Measurements from ENCODE around the gene ZNF682.
"Not testable (repeated sequence)": the region's sequence is repeated elsewhere in the genome, so short reads cannot be mapped to it uniquely, and the experiment has no call there.

ZNF682 gene

GRCh38 chr19:19997656-19998268 lies 41.5 kb downstream of the ZNF682 start:
- no peak for DNase-seq (ENCODE audit: low read depth)

GRCh38 chr19:19966862-19967261 lies 72.4 kb downstream of the ZNF682 start:
- DNase-seq (ENCODE audit: low read depth): no peak

DNA sequence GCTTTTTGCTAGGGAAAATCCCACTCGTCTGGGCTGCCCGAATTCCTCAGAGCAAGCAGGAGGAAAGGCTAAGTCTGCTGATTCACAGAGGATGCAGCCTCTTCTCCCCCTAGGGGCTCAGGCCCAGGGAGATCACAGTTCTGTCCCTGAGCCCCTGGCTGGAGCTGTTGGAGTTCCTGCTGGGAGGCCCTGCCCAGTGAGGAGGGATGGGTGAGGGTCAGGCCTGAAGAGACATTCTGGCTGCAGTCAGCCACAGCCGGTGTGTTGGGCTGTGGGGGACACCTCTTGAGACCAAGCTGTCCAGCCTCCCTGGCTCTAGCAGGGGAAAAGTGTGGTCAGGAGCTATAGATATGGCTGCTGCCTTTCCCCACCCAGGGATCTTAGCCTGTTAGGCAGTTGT lies 73.2 kb downstream of the ZNF682 start:
- not testable (repeated sequence) for DNase-seq (ENCODE audit: low read depth)

DNA sequence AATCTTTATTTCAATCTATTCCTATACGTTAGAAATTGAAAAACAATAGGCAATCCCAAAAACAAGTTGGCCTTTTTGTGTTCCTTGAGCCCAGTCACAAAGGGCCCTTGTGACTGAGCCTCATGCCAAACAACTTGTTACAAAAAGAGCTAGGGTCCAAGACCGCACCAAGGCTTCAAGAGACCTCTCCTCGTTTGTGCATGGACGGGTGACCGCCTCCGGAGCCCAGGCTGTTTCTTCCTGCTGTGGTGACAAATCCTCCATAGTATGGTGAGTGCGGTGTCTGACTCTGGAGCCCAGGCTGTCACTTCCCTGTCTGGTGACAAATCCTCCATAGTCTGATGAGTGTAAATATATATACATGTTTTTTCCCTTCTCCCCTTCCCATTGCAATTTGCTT lies 74.9 kb downstream of the ZNF682 start:
- no peak for DNase-seq (ENCODE audit: low read depth)

- not testable (repeated sequence) for DNase-seq (ENCODE audit: low read depth)
These were observed 80.0 kb downstream of the ZNF682 start for GRCh38 chr19:19959151-19959799.

DNA sequence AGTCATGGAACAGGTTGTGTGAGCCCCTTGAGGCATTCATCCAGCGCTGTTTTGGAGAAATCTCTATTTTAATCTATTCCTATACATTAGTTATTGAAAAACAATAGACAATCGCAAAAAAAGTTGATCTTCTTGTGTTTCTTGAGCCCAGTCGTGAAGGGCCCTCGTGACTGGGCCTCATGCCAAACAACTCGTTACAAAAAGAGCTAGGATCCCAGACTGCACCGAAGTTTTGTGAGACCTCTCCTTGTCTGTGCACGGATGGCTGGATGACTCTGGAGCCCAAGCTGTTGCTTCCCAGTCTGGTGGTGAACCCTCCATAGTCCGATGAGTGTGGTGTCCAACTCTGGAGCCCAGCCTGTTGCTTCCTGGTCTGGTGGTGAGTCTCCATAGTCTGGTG lies 81.5 kb downstream of the ZNF682 start:
- not testable (repeated sequence) for DNase-seq (ENCODE audit: low read depth)

DNA sequence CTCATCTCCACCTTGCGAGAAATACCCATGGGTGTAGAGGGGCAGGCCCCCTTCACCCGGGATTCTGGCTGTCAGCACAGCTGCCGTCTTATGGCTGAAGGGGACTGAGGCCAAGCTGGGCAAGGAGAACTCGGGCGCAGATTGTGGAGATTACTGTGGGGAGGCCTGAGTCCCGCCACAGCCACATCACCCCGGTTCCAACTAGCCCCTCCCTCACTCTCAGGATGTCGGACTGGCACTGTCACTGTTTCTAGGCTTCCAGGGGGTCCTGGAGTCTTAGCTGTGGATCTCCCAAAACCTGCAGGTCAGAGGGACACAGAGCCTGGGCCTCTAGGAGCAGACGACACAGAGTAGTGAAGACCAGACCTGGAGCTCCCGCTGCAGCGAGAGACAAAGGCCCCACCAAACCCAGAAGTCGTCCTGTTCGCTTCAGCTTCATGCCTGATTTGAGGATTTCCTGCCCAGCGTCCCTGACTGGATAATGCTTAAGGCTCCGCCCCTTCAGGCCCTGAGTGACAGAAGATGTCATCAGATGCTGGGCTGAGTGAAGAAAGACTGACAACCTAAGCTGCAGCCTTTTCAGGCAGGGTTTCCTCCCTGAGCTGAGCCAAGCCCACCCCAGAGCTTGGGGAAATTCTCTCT lies 82.8 kb downstream of the ZNF682 start:
- DNase-seq (ENCODE audit: low read depth): no peak

GRCh38 chr19:19955208-19955607 lies 84.1 kb downstream of the ZNF682 start:
- DNase-seq (ENCODE audit: low read depth): no peak
